ENCODE results near the gene EYA2.
"Not testable (repeated sequence)": the region's sequence is repeated elsewhere in the genome, so short reads cannot be mapped to it uniquely, and the experiment has no call there.

Gene EYA2

DNA sequence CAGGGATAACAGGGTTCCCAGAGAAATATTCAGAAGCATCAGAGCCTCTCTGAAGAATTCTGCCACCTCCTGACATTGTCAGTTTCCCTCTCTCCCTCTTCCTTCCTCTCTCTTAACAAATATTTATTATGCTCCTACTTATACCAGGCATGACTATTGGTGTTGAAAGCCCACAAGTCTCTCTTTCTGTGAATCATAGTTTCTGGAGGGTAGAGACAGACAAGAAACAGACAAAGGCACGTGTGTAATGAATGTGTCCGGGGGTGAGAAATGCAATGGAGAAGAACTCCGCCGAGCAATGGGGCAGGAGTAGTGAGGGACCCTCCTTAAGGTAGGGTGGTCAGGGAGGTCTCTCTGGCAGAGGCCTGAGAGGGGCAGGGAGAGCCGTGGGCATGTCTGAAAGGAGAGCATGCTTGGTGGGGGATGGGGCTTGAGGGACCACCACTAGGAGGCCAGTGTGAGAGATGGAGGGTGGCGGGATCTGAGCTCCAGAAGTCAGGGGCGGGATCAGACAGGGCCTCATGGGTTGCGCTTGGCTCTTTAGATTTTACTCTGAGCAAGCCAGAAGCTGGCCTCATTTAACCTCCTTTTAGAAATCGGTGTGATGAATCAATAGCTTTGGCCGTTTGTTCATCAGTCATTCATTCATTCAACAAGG lies 57.3 kb downstream of the EYA2 start:
- DNase-seq (ENCODE audit: low spot score) (no peak), FAIRE-seq (no peak)

DNA sequence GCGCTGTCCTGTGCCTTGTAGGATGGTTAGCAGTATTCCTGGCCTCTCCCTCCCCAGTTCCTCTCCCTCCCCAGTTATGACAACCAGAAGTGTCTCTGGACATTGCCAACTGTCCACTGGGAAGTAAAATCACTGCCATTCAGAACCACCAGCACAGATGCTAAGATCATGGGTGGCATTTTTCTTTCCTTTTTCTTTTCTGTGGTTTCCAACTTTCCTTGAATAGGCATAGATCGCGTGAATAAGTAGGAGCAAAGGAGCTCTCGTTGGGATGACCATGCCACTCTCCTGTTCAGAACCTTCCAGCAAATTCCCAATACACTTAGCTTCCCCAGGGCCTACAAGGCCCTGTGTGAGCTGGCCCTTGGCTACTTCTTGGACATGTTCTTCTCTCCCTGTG lies 59.0 kb downstream of the EYA2 start:
- FAIRE-seq (no peak), DNase-seq (ENCODE audit: low spot score) (no peak)

DNA sequence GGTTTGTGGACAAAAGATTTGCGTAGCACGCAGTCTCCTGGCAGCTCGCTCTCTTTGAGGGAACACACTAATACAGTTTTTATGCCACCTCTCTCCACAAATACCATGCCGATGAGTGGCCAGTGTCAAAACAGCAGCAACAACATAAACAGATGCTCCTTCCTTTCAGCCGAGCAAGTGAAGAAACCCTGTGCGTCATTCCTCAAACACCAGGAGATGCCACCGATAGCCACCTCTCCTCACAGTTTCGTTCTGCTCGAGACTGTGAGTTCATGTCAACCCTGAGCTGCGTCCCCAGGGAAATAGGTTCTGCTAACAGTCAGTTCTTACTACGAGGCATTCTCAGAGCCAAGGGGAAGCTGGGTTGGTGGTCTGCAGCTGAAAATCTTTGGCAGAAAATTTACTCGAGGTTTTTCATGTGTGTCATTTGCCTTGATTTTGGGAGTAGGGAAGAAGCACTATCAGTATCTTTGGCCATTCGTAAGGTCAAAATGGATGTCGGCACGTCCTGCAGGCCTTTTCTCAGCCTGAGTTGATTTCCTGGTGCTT lies 59.9 kb downstream of the EYA2 start:
- DNase-seq (ENCODE audit: low spot score), result peak; percentile 93
- peak; percentile 87 for FAIRE-seq

DNA sequence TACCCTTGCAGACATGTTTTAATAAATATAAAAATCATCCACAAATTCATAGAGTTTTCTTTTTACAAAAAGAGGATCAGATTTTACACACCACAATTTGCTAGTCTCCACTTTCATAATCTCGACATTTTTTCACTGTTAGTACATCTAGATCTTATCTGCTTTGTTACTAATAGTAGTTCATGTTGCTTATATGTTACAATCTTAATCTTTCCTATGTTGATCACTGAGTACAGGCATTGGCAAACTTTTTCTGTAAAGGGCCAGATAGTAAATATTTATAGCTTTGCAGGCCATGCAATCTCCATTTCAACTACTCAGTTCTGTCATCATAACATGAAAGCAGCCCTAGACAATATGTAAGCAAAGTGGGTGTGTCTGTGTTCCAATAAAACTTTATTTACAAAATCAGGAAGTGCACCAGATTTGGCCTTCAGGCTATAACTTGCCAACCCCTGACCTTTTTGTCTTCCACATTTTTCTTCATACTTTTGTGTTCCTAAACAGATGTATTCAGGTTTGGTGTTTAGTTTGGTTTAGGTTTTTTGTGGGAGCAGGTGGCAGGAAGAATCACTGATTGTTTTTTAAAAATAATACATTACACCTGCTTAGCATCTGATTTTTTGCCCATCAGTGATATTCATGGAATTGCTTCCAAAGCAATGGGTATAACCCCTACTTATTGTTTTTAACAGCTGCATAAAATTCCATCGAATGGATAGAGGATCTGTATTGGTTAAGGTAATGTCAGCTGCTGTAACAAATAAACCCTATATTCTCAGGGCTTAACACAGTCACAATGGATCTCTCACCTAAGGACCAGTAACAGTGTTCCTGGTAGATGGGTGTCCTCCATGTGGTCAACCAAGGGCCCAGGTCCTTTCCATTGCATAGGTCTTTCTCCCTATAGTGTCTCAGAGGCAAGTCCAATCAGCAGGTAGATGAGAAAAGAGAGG lies 61.2 kb downstream of the EYA2 start:
- FAIRE-seq, result no peak
- no peak for DNase-seq (ENCODE audit: low spot score)

DNA sequence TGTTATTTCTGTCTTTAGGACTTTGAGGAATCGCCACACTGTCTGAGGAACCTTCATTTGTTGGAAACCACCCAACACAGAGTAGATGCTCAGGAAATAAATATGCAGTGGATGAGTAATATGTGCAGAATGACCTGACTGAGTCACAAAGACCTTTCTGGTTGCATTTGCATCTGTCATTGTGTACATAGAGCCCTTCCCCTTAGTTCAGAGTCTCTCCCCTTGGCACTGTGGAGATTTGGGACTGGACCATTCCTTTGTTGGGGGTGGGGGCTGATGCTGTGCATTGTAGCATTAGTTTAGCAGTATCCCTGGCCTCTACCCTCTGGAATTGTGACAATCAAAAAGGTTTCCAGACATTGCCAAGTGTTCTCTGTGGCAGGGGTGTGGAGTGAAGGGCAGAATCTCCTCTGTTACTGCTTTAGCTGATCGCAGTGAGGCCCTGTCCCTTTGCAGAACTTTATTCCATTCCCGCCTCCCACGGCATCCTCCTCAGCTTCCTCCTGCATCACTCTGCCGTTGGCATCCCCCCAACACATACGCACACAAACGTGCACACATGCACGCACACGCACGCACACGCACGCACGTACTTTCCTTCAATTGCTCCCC lies 64.5 kb downstream of the EYA2 start:
- FAIRE-seq (peak; percentile 97), DNase-seq (ENCODE audit: low spot score) (peak; percentile 93)

DNA sequence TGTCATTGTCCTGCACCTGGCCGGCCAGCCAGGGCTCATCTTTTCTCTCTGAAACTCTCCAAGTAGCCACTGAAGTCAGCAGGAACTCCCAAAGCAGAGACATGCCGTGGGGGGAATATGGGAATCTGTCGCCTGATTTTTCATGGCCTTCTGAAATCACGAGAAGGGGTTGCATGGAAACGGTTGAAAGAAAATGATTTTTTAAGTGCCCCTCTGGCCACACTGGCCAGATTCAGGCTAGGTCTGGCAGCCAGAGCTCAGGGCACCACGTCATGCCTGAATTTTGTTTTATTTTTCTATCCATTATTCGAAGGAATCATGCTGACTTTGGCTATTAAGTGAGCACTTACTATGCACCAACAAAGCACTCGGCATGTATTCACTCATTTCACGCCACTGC lies 65.2 kb downstream of the EYA2 start:
- no peak for FAIRE-seq

DNA sequence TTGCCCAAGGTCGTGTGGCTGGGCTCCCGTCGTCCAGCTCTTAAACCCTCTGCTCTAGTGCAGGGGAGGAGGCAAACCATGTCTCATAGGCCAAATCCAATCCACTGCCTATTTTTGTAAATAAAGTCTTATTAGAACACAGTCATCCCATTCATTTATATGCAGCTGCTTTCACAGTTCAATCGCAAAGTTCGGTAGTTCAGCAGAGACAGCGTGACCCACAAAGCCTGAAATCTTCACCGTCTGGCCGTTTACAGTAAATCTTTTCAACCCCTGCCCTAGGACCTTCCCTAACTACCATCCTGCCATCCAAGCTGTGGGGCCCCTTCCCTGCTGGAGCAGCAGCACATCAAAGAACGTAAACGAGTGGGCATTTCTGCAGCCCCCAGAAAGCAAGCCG lies 65.9 kb downstream of the EYA2 start:
- FAIRE-seq (no peak), DNase-seq (ENCODE audit: low spot score) (no peak)

More for the DNA sequence above, 65.2 kb downstream of the EYA2 start:
- DNase-seq (ENCODE audit: low spot score), result no peak

DNA sequence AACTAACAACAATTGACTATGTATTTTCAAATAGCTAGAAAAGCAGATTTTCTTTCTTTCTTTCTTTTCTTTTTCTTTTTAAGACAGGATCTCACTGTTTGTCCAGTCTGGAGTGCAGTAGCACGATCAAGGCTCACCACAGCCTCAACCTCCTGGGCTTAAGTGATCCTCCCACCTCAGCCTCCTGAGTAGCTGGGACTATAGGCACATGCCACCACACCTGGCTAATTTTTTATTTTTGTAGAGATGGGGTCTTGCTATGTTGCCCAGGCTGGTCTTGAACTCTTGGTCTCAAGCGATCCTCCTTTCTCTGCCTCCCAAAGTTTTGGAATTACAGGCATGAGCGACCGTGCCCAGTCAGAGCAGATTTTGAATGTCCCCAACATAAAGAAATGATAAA lies 67.3 kb downstream of the EYA2 start:
- DNase-seq (ENCODE audit: low spot score); FAIRE-seq: not testable (repeated sequence)

DNA sequence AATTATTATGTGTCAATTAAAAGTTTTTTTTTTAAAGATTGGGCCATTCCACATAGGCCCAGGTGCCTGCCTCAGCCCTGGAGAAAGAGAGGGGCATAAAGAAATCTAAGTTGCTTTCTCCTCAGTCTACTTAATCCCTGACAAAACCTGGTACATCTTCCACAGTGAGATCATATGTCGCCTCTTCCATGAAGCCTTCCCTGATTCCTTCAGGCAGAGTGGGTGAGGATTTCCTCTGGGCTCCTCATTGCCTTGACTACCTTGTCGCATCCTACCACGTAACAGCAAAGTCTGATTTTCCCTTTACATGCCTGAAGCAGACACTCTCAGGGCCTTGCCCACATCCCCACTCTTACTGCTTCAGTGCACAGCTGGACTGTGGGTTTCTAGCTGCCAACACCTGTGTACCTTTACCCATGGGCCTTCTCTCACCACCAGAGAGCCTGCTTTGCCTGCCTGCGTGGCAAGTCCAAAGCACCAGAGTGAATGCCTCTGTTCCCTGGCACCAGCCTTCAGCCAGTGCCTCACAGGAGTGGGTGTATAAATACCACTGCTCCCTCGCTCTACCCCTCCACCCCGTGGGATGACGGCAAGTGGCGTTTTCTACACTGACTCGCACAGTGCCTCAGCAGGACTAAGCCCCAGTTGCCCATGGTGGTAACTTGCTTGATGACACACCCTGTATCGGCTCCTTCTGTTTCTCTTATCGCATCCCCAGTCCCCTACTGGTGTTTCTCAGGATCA lies 68.0 kb downstream of the EYA2 start:
- FAIRE-seq (no peak), DNase-seq (ENCODE audit: low spot score) (no peak)

DNA sequence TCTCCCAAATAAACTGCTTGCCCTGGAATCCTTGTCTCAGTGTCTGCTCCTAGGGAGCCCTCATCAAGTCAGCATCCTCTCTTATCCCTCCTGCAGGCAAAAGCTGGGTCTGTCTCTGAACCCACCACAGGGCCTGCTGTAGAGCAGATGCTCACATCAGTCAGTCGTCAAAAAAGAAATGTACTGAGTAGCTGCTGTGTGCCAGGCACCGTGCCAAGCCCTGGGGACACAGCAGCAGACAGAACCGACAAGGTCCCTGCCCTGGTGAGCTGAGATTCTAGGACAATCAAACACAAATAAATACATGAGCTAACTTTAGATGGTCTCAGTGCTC lies 68.5 kb downstream of the EYA2 start:
- DNase-seq (ENCODE audit: low spot score), result no peak

DNA sequence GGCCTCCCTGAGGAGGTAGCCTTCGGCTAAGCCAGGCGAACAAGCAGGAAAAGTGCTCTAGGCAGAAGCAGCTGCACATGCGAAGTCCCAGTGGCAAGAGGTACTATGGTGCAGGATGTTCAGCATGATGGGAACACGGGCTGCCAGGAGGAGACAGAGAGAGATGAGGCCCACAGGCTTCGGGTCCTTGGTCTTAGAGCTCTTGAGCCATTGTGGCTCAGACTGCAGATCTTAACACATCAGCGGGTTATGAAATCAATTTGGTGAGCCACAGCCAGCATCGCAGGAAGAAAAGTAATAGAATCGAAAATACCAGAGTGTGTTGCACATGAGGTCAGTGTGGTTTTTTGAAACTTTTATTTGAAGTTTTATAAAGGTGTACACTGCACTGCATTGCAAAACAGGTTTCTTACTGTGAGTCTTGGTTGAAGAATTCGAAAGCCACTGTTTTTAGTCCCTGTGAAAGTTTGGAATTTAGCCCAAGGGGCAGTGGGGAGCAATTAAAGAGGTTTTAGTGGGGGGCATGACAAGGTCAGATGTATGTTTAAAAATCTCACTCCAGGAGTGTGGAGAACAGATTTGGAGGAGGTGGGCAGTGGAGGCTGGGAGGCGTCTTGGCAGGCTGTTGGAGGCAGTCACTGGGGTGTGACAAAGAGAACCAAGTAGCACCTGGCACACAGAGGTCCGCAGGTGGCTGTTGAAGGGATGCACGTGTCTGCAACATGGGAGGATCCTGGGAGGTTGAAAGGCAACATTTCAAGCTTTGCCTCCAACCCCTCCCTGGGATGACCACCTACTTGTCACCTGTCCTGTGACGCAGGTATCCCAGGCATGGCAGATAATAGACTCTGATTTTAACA lies 69.3 kb downstream of the EYA2 start:
- peak; percentile 23 for FAIRE-seq
- no peak for DNase-seq (ENCODE audit: low spot score)

More for the DNA sequence above, 68.5 kb downstream of the EYA2 start:
- no peak for FAIRE-seq

DNA sequence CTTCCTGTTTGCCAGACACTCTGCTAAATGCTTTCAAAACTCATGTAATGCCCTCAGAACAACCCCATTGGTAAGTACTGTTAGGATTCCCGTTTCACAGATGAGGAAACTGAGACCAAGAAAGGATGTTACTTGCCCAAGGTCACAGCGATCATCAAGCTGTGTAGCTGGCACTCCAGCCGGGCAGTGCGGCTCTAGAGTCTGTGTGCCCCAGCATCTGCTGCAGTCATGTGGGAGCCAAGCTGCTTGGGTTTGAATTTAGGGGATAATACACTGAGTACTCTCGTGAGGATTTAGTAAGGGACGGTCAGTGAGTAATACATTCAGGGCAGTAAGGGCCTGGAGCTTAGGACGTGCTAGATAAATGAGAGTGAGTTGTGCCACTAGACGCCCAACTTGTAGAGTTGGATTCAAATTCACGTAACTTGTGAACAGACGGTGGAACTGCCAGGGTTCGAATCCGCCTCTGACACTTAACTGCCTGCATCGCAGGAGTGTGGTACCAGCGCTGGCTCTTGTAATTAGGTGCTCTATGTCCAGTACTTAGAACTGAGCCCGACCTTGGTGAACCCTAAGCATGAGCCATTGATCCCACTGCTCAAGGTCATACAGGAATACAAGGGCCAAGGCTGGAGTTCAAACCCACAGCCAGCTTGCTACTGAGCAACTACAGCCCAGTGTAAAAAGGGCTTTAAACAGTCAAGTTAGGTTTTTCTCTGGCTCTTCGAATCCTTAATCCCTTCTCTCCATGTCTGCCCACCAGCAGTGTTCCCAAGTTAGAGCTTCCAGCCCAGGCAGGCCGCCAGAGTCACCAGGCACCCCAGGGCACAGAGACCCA lies 70.2 kb downstream of the EYA2 start:
- FAIRE-seq (no peak), DNase-seq (ENCODE audit: low spot score) (no peak)

DNA sequence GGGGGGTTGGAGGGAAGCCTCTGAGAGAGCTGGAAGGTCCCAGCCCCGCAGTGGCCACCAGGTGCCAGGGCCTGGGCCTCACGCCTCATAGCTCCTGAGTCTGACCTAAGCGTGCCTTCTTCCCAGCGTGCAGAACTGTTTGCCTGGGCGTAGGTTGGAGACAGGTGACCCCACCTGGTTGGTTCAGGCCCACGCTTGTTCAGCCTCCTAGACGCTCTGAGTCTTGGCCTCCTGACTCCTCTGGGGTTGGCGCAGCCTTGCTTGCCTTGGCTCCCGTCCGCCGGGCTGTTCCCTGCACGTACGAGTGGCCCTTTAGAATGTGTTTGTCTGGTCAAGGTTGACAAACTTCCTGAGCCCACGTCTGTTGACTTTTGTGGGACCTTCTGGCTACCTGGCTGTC lies 70.8 kb downstream of the EYA2 start:
- no peak for FAIRE-seq
- no peak for DNase-seq (ENCODE audit: low spot score)

DNA sequence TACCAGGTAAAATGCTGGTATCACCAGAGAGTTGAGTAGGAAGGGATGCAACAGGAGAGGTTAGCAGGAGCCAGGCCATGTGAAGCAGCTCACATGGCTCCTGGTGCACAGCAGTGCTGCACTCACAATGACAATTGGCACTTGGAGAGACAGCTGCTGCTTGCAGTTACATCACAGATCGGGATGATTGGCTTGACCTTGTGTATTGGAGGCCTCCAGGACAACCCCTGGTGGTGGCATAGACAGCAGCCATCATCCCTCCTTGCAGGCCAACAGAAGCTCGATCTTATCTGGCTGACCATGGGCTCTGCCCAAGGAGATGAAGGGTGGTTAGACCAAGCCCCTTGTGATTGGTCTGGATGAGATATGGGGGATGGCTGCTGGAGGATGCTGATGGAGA lies 73.0 kb downstream of the EYA2 start:
- FAIRE-seq (no peak), DNase-seq (ENCODE audit: low spot score) (no peak)

DNA sequence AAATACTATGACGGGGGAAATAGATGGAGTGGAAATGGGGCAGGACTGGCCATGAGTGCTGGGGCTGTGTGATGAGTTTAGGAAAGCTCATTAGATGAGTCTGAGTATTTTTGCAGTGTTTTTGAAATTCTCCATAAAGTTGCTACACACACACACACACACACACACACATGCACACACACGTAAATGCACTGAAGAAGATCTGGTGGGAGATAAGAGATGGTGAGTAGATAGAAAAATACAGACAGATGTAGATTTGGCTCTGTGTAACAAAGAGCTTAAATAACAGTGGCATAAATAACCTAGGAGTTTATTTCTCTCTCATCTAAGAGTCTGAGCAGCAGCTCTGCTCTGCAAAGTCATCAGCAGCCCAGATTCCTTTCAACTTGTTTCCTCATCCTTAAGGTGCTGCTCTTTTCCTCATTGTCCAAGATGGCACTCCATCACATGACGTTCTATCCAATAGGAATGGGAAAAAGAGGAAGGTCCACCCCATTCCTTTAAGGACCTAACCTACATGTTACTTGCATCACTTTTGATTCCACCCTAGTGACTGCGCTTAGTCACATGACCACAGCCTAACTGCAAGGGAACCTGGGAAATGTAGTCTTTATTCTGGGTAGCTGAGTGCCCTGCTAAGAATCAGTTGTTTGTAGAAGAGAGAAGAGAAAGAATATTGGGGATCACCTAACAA lies 76.4 kb downstream of the EYA2 start:
- peak; percentile 79 for DNase-seq (ENCODE audit: low spot score)
- FAIRE-seq, result peak; percentile 90

DNA sequence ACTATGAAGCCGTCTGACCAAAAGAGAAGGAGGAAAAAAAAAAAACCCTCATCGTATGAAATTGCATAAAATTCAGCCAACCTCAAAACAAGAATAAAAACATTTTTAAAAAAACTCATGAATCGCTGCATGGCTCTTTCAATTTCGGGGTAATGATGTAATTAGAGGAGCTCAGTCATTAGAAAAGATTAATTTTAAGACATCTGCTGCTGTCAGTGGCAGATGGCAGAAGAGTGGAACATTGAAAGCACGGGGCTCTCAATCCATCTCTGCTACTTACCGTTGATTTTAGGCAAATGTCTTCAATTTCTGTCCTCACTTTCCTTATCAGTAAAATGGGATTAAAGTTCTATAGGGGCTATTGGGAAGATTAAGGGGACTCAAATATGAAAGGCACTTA lies 79.1 kb downstream of the EYA2 start:
- FAIRE-seq, result no peak

DNA sequence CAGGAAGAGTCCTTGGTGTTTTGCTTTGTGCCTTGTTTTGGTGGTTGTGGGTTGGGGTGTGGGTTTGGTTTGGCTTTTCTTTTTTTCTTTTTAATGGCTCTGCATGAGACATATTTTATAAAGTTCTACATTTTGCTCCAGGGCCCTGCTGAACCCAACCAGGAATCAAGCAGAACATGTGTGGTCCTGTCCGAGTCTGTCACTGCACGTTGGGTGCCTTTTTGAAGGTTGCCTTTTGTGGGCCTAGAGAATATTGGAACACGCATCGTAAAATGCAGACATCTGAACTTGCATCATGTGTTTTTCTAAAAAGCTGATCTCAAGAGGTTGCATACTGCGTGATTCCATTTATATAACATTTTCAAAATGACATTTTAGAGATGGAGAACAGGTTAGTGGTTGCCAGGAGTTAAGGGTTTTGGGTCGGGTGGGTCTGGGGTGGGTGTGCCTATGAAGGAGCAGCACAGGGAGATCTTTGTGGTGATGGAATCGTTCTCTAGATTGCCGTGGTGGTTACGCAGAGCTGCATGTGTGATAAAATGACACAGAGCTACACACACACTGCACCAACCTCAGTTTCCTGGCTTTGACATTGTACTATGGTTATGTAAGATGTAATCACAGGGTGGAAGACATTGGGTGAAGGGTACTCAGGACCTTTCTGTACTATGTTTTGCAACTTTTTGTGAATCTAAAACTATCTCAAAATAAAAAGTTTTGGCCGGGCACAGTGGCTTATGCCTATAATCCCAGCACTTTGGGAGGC lies 80.2 kb downstream of the EYA2 start:
- FAIRE-seq (no peak), DNase-seq (ENCODE audit: low spot score) (no peak)

More for the DNA sequence above, 79.1 kb downstream of the EYA2 start:
- DNase-seq (ENCODE audit: low spot score), result no peak

DNA sequence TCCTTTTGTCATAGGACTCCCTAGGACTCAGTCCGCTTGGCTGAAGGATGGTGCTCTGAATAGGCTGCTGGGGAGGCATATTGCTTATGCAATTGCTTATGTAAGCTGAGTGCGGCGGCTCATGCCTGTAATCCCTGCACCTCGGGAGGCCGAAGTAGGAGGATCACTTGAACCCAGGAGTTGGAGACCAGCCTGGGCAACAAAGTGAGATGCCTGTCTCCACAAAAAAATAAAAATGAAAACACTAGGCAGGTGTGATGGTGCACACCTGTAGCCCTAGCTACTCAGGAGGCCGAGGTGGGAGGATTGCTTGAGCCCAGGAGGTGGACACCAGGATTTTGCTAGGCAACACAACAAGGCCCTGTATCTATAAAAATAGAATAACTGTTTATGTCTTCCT lies 81.3 kb downstream of the EYA2 start:
- DNase-seq (ENCODE audit: low spot score) (no peak), FAIRE-seq (no peak)

Data from urothelium cell line (cell line).